AG04449 (cell line): ENCODE results near the gene VPS36.
A peak's percentile ranks its signal among the peaks of the same experiment; 100 is the strongest.

ENCODE experiments used
- CTCF ChIA-PET: fragments of 350-600 bp; formaldehyde crosslinking; extraction: SDS; loops from one replicate; lab custom pipeline; 2021; ENCODE audit warnings: antibody characterized with exemption; lab: Yijun Ruan, JAX
- POLR2A ChIA-PET: fragments of 400-600, 350-600 bp; formaldehyde crosslinking; extraction: SDS; loops from one replicate; lab custom pipeline; 2020; ENCODE audit warnings: antibody characterized with exemption, inconsistent platforms; lab: Yijun Ruan, JAX
- DNase-seq: peaks from one replicate; pipeline ENCODE4 v3.0.0-alpha.2; 2010; ENCODE audit warnings: low read depth, low spot score
- H3K4me3 ChIP-seq: 2 replicates; pipeline ENCODE4 v1.5.1; 2011; ENCODE audit warnings: low read depth, mild to moderate bottlenecking, control low read depth, low read length
- TF ChIP-seq, protein P1 (sequence below): IDR thresholded peaks from one replicate; pipeline ENCODE4 v1.5.1; 2011; ENCODE audit warnings: mild to moderate bottlenecking, moderate library complexity, low read length, control low read depth, inconsistent platforms; ENCODE audit not compliant: insufficient read depth; ENCODE audit errors: missing control alignments

VPS36 gene

DNA sequence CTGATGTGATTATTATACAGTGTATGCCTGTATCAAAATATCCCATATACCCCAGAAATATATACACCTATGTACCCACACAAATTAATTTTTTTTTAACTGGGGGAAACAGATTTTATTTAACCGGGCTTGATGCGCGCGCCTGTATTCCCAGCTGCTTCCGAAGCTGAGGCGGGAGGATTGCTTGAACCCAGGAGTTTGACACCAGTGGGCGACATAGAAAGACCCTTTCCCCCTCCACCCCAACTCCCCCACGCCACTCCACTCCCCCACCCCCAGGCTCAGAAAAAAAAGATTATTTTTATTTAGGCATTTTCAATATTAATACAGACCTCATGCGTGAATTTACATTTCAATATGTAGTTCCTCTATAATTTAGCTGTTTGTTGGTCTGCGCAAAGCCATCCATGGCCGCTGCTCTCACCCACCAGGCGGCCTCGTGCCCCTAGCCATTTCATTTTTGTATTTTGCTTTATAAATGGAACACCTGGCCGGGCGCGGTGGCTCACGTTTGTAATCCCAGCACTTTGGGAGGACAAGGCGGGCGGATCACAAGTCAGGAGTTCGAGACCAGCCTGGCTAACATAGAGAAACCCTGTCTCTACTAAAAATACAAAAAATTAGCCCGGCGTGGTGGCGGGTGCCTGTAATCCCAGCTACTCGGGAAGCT, 836 bp upstream of the VPS36 start:
- ChIA-PET CTCF (interaction anchor here (0.5 to 7.3 kb wide), 56 partner anchors 8 to 710 kb away, joined by 3 to 300 read pairs (median 4); partner anchors contain the start of genes NEK3 and NEK5), POLR2A (interaction anchor here (0.8 to 1.7 kb wide), 6 partner anchors 9 to 324 kb away, joined by 3 to 6 read pairs (median 4); no protein-coding TSS in a partner anchor)
- no peak for DNase-seq
- no peak overlapping the region for H3K4me3 ChIP-seq
- TF ChIP-seq, protein P1, sequence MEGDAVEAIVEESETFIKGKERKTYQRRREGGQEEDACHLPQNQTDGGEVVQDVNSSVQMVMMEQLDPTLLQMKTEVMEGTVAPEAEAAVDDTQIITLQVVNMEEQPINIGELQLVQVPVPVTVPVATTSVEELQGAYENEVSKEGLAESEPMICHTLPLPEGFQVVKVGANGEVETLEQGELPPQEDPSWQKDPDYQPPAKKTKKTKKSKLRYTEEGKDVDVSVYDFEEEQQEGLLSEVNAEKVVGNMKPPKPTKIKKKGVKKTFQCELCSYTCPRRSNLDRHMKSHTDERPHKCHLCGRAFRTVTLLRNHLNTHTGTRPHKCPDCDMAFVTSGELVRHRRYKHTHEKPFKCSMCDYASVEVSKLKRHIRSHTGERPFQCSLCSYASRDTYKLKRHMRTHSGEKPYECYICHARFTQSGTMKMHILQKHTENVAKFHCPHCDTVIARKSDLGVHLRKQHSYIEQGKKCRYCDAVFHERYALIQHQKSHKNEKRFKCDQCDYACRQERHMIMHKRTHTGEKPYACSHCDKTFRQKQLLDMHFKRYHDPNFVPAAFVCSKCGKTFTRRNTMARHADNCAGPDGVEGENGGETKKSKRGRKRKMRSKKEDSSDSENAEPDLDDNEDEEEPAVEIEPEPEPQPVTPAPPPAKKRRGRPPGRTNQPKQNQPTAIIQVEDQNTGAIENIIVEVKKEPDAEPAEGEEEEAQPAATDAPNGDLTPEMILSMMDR: no peak

DNA sequence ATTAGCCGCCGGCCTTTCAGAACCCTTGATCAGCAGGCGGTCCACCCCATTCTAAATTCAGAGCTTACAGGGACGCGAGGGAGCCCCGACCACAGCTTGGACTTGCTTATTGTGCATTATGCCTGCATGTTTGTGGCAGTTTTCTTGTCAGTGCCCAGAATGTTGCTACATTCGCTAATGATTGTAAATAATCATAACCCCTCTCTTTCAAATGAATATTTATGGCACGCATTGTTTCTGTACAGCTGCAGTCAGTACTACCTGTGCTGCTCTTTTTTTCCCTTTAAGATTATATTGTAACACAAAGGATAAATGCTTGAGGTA, 321 bp upstream of the VPS36 start:
- TF ChIP-seq, protein P1: no peak
- DNase-seq: no peak
- POLR2A ChIA-PET: interaction anchor here (0.8 to 1.7 kb wide), 6 partner anchors 9 to 323 kb away, joined by 3 to 6 read pairs (median 4); no protein-coding TSS in a partner anchor
- CTCF ChIA-PET: interaction anchor here (0.5 to 7.3 kb wide), 59 partner anchors 9 to 710 kb away, joined by 3 to 300 read pairs (median 4); partner anchors contain the start of genes NEK3 and NEK5
- peak overlapping the region; percentile 31 for H3K4me3 ChIP-seq

DNA sequence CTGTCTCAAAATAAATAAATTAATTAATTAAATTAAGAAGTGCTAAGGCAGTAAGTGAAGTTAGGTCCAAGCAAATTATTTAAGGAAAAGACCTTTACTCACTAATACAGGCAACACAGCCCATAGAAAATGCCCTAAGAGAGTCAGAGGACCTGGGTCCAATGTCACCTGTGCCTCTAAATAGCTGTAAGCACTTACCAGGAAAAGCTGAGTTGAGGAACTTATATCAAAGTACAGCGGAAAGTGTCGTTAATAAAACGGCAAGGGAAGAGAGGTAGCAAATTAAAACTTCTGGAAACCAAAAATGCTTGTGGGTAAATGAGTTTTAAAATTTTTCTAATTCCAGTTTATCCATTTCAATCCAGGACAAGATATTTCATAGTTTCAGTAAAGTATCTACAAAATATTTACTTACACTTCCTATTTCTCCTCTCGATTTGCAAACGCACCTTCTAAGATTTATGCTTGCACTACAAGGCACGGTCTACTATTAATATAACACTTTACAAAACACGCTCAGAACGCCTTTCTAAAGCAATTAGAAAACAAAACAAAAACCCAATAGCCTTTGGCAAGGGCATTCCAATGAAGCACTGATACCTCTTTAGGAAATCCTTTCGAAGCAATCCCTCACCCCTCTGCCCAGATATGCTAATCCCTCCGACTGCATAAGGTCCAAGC, 963 bp downstream of the VPS36 start:
- CTCF ChIA-PET: interaction anchor here (0.7 to 7.3 kb wide), 19 partner anchors 10 to 634 kb away, joined by 3 to 300 read pairs (median 13); no protein-coding TSS in a partner anchor

DNA sequence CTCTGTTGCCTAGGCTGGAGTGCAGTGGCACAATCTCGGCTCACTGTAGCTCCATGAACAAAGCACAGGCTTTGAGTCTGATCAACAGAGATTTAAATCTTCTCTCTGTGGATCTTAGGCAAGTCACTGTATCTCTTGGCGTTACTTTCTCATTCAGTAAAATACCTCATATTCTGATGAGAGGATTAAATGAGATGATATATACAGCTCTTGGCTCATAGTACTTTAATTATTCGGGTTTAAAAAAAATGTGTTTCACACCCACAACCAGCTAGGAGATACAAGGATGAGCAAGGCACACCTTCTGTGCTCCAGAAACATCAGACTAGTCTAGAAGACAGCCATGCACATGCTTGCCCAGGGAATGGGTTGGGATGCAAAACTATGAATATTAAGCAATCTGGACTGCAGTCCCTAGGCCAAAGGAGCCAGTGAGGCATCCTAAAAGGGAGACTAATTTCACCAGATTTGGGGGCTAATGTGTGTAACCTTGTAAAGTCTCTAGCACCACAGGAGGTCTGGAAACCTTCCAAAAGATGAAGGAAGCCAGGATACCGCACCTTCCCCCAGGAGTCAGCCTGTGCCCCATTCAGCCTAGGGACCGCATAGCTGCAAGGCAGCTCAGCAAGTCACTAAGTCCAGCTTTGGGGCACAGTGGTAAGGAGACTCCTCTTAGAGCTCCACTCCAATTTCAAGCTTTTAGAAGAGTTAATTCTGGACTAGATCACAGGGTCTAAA, 2.5 kb downstream of the VPS36 start:
- TF ChIP-seq, protein P1: no peak
- ChIA-PET CTCF (interaction anchor here (3.7 to 7.3 kb wide), 5 partner anchors 9 to 252 kb away, joined by 18 to 300 read pairs (median 64); no protein-coding TSS in a partner anchor), POLR2A (no interaction called here)
- no peak for DNase-seq
- no peak overlapping the region for H3K4me3 ChIP-seq

More for the DNA sequence above, 963 bp downstream of the VPS36 start:
- H3K4me3 ChIP-seq: peak overlapping the region; percentile 86
- DNase-seq: no peak
- POLR2A ChIA-PET: interaction anchor here (0.7 to 1.7 kb wide), 5 partner anchors 8 to 256 kb away, joined by 4 to 6 read pairs (median 5); no protein-coding TSS in a partner anchor
- TF ChIP-seq, protein P1: no peak

DNA sequence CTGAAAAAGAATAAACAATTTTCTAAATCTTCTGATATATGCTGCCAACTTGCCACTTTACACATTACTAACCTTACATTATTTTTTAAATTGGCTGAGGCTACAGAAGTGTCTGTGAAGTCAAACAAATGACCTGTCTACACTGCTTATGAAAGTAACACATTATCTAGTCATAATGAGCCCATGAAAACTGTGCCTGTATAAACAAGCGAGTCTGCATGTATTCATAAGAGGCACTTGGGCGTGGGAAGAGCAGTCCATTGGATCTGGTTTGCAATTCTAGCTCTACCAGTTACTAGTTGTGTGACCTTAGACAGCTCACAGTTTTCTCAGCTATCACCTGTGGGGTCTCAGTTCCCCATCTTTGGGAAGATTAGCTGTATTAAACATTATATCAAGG, 3.1 kb downstream of the VPS36 start:
- no peak for DNase-seq
- CTCF ChIA-PET: interaction anchor here (4.5 to 7.3 kb wide), 4 partner anchors 9 to 101 kb away, joined by 36 to 300 read pairs (median 80); no protein-coding TSS in a partner anchor

More for the DNA sequence above, 3.1 kb downstream of the VPS36 start:
- POLR2A ChIA-PET: interaction anchor here (0.7 kb wide), 1 partner anchor 94 kb away, joined by 5 read pairs; no protein-coding TSS in a partner anchor
- TF ChIP-seq, protein P1: no peak
- H3K4me3 ChIP-seq: no peak overlapping the region
